AG09319 (cell line): Measurements from ENCODE around the gene LYRM9.

Experiments
- DNase-seq: peaks from one replicate; pipeline ENCODE4 v3.0.0-alpha.2; 2010; ENCODE audit warnings: low read depth; ENCODE audit errors: extremely low read depth
- TF ChIP-seq, protein P1 (sequence below): IDR thresholded peaks from 2 replicates; pipeline ENCODE4 v1.5.1; 2011; ENCODE audit warnings: low read depth, mild to moderate bottlenecking, inconsistent platforms, low read length, moderate library complexity

The LYRM9 gene

DNA sequence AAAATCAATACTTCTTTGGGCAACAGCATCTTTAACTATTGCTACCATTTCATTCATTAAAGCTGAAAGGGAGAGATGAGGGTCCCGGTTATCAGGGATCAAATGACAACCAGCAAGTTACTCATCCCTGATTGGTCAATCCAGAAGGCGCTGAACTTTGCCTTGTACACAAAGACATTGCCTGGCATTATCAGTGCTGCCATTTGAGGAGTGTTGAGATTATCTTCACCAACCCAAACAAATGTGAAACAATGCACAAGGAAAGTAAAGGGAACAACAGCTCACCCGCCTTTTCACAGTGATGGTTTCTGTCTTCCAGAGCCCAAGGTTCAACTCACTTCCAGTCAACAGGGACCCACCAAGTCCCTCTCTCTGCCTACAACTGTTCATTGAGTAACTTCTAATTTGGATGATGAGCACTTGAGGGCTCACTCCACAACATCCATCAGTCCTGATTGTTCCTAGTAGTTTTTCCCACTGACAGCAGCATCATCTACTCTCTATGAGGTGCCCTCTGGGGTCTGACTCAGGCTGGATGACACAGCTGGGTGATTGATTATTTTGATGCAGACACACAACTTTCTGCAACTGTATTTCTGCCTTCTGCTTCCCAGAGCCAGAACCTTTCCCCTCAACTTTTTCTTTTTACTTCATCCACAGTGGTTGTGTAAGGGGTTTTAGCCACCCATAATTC lies 32.0 kb downstream of the LYRM9 start:
- TF ChIP-seq, protein P1, sequence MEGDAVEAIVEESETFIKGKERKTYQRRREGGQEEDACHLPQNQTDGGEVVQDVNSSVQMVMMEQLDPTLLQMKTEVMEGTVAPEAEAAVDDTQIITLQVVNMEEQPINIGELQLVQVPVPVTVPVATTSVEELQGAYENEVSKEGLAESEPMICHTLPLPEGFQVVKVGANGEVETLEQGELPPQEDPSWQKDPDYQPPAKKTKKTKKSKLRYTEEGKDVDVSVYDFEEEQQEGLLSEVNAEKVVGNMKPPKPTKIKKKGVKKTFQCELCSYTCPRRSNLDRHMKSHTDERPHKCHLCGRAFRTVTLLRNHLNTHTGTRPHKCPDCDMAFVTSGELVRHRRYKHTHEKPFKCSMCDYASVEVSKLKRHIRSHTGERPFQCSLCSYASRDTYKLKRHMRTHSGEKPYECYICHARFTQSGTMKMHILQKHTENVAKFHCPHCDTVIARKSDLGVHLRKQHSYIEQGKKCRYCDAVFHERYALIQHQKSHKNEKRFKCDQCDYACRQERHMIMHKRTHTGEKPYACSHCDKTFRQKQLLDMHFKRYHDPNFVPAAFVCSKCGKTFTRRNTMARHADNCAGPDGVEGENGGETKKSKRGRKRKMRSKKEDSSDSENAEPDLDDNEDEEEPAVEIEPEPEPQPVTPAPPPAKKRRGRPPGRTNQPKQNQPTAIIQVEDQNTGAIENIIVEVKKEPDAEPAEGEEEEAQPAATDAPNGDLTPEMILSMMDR = no peak
- no peak for DNase-seq

DNA sequence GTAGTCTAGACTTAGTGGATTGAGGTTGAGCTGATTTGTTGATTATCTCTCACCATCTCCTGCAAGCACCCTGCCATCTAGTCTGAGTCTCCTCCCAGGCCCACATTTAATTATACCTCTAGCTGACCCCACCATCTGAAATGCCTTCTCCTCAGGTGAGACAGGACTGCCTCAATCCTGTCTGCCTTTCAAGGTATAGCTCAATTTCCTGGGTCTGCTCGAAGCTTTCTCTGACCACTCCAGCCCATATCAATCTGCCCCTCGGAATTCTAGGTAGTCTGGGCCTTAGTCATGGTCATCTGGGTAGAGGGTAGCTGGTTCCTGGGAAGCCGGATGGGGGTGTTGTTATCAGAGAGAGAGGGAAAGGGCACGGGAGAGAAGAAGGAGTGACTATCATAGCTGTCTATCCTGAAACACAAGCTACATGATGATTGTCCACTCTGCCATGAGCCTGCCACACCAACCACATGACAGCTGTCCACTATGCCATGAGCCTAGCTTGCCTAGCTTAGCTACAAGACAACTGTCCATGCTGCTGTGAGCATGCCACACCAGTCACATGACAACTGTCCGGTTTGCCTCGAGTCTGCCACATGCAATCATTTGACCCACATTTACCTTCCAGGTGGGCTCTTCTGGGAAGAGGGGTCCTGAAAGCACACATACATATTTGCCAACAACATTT lies 34.4 kb downstream of the LYRM9 start:
- TF ChIP-seq, protein P1 = no peak
- DNase-seq = no peak

DNA sequence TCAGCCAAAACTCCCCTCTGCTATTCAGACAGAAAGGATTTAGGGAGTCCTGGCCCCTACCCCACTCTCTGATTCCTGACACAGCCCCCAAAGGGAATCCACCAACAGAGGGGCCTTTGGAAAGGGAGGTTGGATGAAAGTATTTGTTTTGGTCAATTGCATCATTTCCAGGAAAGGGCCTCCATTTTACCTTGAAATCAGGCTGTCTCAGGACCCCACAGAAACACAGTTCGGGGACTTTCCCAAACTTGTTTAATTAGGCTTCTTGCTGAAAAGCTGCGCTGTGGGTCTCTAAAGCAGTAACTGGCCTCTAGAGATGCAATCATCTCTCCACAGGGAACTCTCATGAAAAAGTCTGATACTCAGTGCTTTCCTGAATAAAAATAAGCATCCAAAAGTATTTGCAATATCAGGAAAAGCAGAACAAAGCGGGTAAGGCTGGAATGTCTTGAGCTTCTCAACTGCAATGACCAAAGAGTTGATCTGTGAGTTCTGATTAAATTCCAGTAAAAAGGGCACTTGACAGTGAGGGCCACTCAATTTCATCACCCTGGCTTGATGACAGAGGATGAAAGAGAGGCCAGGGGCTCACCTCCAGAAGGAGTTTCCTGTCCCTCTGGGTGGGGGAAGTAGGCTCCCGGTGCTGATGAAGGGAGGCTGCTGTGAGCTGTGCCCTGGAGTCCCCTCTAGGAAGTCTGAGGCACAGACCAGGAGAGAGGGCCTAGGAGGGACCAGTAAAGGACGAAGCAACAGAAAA lies 36.3 kb downstream of the LYRM9 start:
- TF ChIP-seq, protein P1 = no peak
- no peak for DNase-seq

DNA sequence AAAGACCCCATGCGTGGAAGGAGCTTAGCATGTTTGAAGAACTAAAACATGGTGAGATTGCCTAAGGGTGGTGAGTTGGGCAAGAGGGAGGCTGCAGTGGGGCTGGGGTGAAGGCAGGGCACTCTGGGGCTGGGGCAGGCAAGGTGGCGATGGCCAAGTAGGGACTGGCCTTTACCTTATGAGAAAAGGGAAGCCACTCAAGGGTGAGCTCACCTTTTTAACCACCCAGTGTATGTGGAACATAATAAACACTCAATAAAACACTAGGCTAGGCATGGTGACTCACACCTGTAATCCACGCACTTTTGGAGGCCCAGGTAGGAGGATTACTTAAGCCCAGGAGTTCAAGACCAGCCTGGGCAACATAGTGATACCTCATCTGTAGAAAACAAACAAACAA lies 37.7 kb downstream of the LYRM9 start:
- TF ChIP-seq, protein P1 = no peak
- no peak for DNase-seq

DNA sequence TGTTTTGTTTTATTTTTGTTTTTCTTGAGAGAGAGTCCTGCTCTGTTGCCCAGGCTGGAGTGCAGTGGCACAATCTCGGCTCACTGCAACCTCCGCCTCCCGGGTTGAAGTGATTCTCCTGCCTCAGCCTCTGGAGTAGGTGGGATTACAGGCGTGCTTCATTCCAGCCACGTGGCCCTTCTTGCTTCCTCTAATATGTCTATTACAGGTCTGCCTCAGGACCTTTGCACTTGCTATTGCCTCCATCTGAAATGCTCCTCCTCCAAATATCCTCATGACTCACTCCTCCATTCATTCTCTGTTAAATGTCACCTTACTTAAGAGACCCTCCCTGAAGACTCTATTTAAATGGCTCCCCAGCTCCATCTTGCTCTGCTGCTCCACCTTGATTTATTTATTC lies 39.0 kb downstream of the LYRM9 start:
- DNase-seq = no peak
- TF ChIP-seq, protein P1 = no peak

DNA sequence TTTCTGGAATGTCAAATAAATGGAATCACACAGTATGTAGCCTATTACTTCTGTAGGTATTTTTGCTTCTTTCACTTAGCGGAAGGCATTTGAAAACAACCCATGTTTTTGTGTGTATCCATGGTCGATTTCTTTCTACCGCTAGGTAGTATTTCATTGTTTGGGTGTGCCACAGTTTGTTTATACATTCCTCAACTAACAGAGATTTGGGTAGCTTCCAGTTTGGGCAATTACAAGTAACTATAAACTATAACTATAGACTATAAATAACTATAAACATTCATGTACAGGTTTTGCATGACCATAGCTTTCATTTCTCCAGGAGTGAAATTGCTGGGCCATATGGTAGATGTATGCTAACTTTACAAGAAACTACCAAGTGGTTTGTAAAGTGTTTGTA lies 40.1 kb downstream of the LYRM9 start:
- TF ChIP-seq, protein P1 = no peak
- no peak for DNase-seq
